HepG2 (cell line): Measurements from ENCODE around the gene BAIAP2L1. TPM values are rescaled to one million over a fixed set of nuclear protein-coding genes. Genes with fewer than 3 reads are reported as not detected.

Source experiments
- GMEB2 ChIP-seq: IDR thresholded peaks from 2 replicates; pipeline ENCODE4 v1.6.1; 2016; ENCODE audit warnings: missing biosample characterization, missing genetic modification reagents, low read depth
- MEIS1 ChIP-seq: sonication (generic); formaldehyde crosslinking; IDR thresholded peaks from 2 replicates; pipeline ENCODE4 v1.9.0; 2021; ENCODE audit warnings: mild to moderate bottlenecking, missing genetic modification reagents, moderate library complexity, borderline replicate concordance
- MLX ChIP-seq: IDR thresholded peaks from 2 replicates; pipeline ENCODE4 v1.6.1; 2016
- NCOR1 ChIP-seq: fragments of 200-600 bp; sonication (generic); IDR thresholded peaks from 2 replicates; pipeline ENCODE4 v1.7.0; 2017; ENCODE audit warnings: antibody characterized with exemption, low read length, borderline replicate concordance
- ZFAT ChIP-seq: sonication (generic); formaldehyde crosslinking; conservative IDR thresholded peaks from 2 replicates; pipeline ENCODE4 v1.8.1; 2023; ENCODE audit warnings: missing genetic modification reagents, inconsistent platforms
- ZHX2 ChIP-seq, 2 experiments: sonication (generic) in 1 of 2; formaldehyde crosslinking in 1 of 2; IDR thresholded peaks; 2 replicates each; pipeline versions ENCODE4 v1.6.1 to v1.9.0; 2014 to 2022; ENCODE audit warnings: antibody characterized with exemption in 1 of 2, borderline replicate concordance in 1 of 2, inconsistent platforms in 1 of 2, low read depth in 1 of 2, missing genetic modification reagents in 1 of 2
- ZNF788 ChIP-seq: sonication (generic); formaldehyde crosslinking; IDR thresholded peaks from 2 replicates; pipeline ENCODE4 v1.5.0; 2020; ENCODE audit warnings: mild to moderate bottlenecking, missing genetic modification reagents, borderline replicate concordance
- ZNF83 ChIP-seq: sonication (generic); formaldehyde crosslinking; IDR thresholded peaks from 2 replicates; pipeline ENCODE4 v1.4.0; 2020; ENCODE audit warnings: missing genetic modification reagents, mild to moderate bottlenecking, borderline replicate concordance
- ZSCAN22 ChIP-seq: sonication (generic); formaldehyde crosslinking; IDR thresholded peaks from 2 replicates; pipeline ENCODE4 v1.4.0; 2020; ENCODE audit warnings: mild to moderate bottlenecking, missing genetic modification reagents
- polyA plus RNA-seq, 8 experiments: library from polyadenylated mRNA; depleted of rRNA in 3 of 8; stranded (reverse) in 7 of 8; unstranded in 1 of 8; fragments of >200 nt; fragmentation: Illumina TruSeq in 4 of 8; extraction: Trizol in 4 of 8; gene quantifications; 2 replicates each; pipeline versions ENCODE4 v1.2.1 to v1.2.3, GENCODE V29; 2011 to 2016; ENCODE audit warnings: low read depth in 4 of 8, missing spikeins in 1 of 8, mixed read lengths in 1 of 8; ENCODE audit not compliant: insufficient read depth in 1 of 8
- total RNA-seq, 5 experiments: library from RNA; depleted of rRNA; stranded (reverse); fragments of >200 nt; fragmentation: Illumina TruSeq; extraction: Trizol; gene quantifications; 2 replicates each; pipeline ENCODE4 v1.2.3, GENCODE V29; 2016; ENCODE audit warnings: low read depth in 1 of 5
- TF ChIP-seq, protein P1 (sequence below): sonication (generic); formaldehyde crosslinking; IDR thresholded peaks from 2 replicates; pipeline ENCODE4 v1.8.0; 2022; ENCODE audit warnings: missing genetic modification reagents, mild to moderate bottlenecking, inconsistent platforms, borderline replicate concordance
- TF ChIP-seq, protein P2 (sequence below): sonication (generic); formaldehyde crosslinking; IDR thresholded peaks from 2 replicates; pipeline ENCODE4 v1.4.0; 2020; ENCODE audit warnings: missing genetic modification reagents
- TF ChIP-seq, protein P3 (sequence below): sonication (generic); formaldehyde crosslinking; IDR thresholded peaks from 2 replicates; pipeline ENCODE4 v1.4.0; 2020; ENCODE audit warnings: missing genetic modification reagents
- TF ChIP-seq, protein P4 (sequence below): fragments of 450-650 bp; IDR thresholded peaks from 2 replicates; pipeline ENCODE4 v1.6.1; 2016

BAIAP2L1 gene
- total and polyA plus RNA-seq, 2 of the 13 experiments (the other 11 are each of a cell fraction or from before 2014, with no cell fraction given): 13.0 to 21.5 TPM

DNA sequence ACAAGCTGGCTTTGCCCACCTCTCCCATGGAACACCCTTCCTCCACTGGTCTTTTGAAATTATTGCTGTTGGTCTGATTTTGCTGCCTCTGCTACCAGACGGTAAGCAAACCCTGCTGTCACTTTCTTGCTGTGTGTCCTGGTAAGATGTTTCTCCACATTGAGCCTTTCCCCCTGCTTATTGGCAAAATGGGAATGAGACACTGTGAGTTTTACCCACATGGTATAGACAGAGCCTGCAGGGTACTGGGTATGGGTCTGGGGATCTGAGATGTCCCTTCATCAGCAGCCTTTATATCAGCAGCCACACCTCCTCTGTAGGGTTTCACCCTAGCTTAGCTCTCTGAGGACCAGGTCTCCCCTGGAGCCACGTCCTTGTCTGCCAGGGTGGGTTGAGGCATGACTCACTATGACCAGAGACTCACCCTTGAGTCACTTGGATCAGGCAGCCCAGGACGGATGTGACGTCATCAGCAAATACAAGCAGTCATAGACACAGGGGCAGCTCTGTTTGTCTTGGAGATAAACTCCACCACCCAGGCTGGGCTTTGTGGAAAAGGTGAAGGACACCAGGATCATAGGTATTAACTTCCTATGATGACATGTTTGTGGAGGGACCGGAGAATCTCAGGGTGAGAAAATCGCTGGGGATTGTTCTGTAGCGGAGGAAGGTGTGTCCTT lies 17.9 kb upstream of the BAIAP2L1 start (continued):
- TF ChIP-seq ZNF83 (CRISPR knock-in tag) (no peak), ZFAT (no peak), ZSCAN22 (CRISPR knock-in tag) (no peak), MEIS1 (0 out of 2 replicates have a peak, but pooled peaks have one; percentile 34), ZHX2 (IDR thresholded peaks at IDR 0.05; ENCODE audit: low read depth) (peak; percentile 90), ZHX2 (CRISPR knock-in tag; IDR thresholded peaks at IDR 0.05; ENCODE audit: borderline replicate concordance) (no peak), NCOR1 (peak; percentile 64; the same call in 1 of the 2 replicates), MLX (CRISPR knock-in tag) (peak; percentile 90), GMEB2 (CRISPR knock-in tag) (no peak), ZNF788 (peak; percentile 89; the same call in 1 of the 2 replicates)
- TF ChIP-seq, protein P1, sequence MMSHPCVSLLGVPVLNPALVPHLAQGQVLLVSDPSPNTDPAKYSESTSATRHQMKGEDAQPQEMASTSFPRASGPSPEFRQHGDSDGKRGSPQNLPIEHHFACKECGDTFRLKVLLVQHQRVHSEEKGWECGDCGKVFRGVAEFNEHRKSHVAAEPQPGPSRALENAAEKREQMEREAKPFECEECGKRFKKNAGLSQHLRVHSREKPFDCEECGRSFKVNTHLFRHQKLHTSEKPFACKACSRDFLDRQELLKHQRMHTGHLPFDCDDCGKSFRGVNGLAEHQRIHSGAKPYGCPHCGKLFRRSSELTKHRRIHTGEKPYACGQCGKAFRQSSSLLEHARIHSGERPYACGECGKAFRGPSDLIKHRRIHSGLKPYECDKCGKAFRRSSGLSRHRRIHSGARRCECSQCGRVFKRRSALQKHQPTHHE (CRISPR knock-in tag): no peak
- TF ChIP-seq, protein P2, sequence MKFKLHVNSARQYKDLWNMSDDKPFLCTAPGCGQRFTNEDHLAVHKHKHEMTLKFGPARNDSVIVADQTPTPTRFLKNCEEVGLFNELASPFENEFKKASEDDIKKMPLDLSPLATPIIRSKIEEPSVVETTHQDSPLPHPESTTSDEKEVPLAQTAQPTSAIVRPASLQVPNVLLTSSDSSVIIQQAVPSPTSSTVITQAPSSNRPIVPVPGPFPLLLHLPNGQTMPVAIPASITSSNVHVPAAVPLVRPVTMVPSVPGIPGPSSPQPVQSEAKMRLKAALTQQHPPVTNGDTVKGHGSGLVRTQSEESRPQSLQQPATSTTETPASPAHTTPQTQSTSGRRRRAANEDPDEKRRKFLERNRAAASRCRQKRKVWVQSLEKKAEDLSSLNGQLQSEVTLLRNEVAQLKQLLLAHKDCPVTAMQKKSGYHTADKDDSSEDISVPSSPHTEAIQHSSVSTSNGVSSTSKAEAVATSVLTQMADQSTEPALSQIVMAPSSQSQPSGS (CRISPR knock-in tag): peak; percentile 100
- TF ChIP-seq, protein P3, sequence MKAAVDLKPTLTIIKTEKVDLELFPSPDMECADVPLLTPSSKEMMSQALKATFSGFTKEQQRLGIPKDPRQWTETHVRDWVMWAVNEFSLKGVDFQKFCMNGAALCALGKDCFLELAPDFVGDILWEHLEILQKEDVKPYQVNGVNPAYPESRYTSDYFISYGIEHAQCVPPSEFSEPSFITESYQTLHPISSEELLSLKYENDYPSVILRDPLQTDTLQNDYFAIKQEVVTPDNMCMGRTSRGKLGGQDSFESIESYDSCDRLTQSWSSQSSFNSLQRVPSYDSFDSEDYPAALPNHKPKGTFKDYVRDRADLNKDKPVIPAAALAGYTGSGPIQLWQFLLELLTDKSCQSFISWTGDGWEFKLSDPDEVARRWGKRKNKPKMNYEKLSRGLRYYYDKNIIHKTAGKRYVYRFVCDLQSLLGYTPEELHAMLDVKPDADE (CRISPR knock-in tag): no peak
- TF ChIP-seq, protein P4, sequence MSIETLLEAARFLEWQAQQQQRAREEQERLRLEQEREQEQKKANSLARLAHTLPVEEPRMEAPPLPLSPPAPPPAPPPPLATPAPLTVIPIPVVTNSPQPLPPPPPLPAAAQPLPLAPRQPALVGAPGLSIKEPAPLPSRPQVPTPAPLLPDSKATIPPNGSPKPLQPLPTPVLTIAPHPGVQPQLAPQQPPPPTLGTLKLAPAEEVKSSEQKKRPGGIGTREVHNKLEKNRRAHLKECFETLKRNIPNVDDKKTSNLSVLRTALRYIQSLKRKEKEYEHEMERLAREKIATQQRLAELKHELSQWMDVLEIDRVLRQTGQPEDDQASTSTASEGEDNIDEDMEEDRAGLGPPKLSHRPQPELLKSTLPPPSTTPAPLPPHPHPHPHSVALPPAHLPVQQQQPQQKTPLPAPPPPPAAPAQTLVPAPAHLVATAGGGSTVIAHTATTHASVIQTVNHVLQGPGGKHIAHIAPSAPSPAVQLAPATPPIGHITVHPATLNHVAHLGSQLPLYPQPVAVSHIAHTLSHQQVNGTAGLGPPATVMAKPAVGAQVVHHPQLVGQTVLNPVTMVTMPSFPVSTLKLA: no peak
